Activated CD8-positive, alpha-beta T cell treated with anti-CD3 and anti-CD28 coated beads for 36 hours (primary cell): Measurements from ENCODE around the gene CREBRF. TPM values are rescaled to one million over a fixed set of nuclear protein-coding genes. Genes with fewer than 3 reads are reported as not detected.

Experiments used
- ATAC-seq: fragments of 200-7000 bp; cut with Tn5 transposase; one replicate; pipeline ENCODE4 v1.10.0; 2021; ENCODE audit warnings: mild to moderate bottlenecking, moderate library complexity
- CTCF ChIA-PET: fragments of 350-600 bp; sonication (Branson Sonifier 250); formaldehyde crosslinking; loops from one replicate; lab custom pipeline; 2021; ENCODE audit warnings: antibody characterized with exemption; lab: Charles Lee
- POLR2A ChIA-PET: fragments of 350-600 bp; sonication (Branson Sonifier 250); formaldehyde crosslinking; loops from one replicate; lab custom pipeline; 2021; ENCODE audit warnings: antibody characterized with exemption; lab: Charles Lee
- DNase-seq: peaks from one replicate; pipeline ENCODE4 v3.0.0-alpha.2; 2020
- H3K27ac Mint-ChIP-seq: one replicate; pipeline ENCODE4 v1.8.0; 2021; ENCODE audit warnings: mild to moderate bottlenecking, mixed read lengths
- H3K27me3 Mint-ChIP-seq: one replicate; pipeline ENCODE4 v1.8.0; 2021; ENCODE audit warnings: mixed read lengths
- H3K36me3 Mint-ChIP-seq: one replicate; pipeline ENCODE4 v1.8.0; 2021; ENCODE audit warnings: low read depth, mixed read lengths
- H3K4me1 Mint-ChIP-seq: one replicate; pipeline ENCODE4 v1.8.0; 2021; ENCODE audit warnings: low read depth, mixed read lengths
- H3K4me3 Mint-ChIP-seq: one replicate; pipeline ENCODE4 v1.8.0; 2021; ENCODE audit warnings: mild to moderate bottlenecking, moderate library complexity, mixed read lengths
- H3K9me3 Mint-ChIP-seq: one replicate; pipeline ENCODE4 v1.8.0; 2021; ENCODE audit warnings: mixed read lengths
- intact Hi-C: fragments of 100-400 bp; cut with micrococcal nuclease; formaldehyde crosslinking; loops from one replicate; pipeline ENCODE4 v1.10.0; 2022
- total RNA-seq, 2 experiments: library from RNA; stranded (reverse); gene quantifications; one replicate each; pipeline ENCODE4 v1.2.3, GENCODE V29; 2021
- TF ChIP-seq, protein P1 (sequence below): fragments of 200-600 bp; IDR thresholded peaks from one replicate; pipeline ENCODE4 v1.8.0; 2022; ENCODE audit warnings: antibody characterized with exemption, mild to moderate bottlenecking

CREBRF gene
- total RNA-seq, 2 experiments from 2014 or later: 9.3 to 10.2 TPM

- Mint-ChIP-seq H3K27ac (no peak overlapping the region), H3K27me3 (no peaks in the 10 kb centered on the region), H3K36me3 (no peaks in the 10 kb centered on the region), H3K4me1 (peaks cover 4% of the 10 kb centered on the region), H3K9me3 (no peaks in the 10 kb centered on the region), H3K4me3 (no peak overlapping the region)
- ChIA-PET POLR2A (interaction anchor here (0.6 kb wide), 2 partner anchors 17 to 65 kb away, joined by 3 to 4 read pairs; no protein-coding TSS in a partner anchor), CTCF (interaction anchor here (0.6 kb wide), 1 partner anchor 36 kb away, joined by 4 read pairs; no protein-coding TSS in a partner anchor)
- ATAC-seq: no peak
- TF ChIP-seq, protein P1, sequence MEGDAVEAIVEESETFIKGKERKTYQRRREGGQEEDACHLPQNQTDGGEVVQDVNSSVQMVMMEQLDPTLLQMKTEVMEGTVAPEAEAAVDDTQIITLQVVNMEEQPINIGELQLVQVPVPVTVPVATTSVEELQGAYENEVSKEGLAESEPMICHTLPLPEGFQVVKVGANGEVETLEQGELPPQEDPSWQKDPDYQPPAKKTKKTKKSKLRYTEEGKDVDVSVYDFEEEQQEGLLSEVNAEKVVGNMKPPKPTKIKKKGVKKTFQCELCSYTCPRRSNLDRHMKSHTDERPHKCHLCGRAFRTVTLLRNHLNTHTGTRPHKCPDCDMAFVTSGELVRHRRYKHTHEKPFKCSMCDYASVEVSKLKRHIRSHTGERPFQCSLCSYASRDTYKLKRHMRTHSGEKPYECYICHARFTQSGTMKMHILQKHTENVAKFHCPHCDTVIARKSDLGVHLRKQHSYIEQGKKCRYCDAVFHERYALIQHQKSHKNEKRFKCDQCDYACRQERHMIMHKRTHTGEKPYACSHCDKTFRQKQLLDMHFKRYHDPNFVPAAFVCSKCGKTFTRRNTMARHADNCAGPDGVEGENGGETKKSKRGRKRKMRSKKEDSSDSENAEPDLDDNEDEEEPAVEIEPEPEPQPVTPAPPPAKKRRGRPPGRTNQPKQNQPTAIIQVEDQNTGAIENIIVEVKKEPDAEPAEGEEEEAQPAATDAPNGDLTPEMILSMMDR: no peak
- intact Hi-C loops: no loop called here
- DNase-seq: no peak
Observed at GRCh38 chr5:173047838-173048105, 8.4 kb upstream of the CREBRF start.

DNA sequence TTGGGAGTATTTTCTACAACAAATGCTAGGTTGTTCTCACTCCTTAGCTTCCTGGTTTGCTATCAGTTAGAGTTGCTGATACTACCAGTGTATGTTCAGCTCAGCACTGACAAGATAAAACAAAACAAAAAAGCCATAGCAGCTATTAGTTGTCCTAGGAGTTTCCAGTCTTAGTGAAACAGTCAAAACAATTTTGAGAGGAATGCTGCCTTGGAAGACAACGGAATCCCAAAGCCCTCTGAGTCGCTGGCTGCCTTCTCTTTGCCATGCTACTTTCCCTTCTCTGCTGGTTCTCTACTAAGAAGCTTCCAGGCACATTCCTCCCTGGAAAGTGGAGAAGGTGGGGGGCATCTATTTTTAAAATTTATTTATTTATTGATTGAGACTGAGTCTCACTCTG is 5.4 kb upstream of the CREBRF start:
- H3K27ac Mint-ChIP-seq: no peak overlapping the region
- no peak overlapping the region for H3K4me3 Mint-ChIP-seq
- TF ChIP-seq, protein P1: no peak
- POLR2A ChIA-PET: interaction anchor here (1.2 to 2.2 kb wide), 2 partner anchors 11 to 66 kb away, joined by 3 to 10 read pairs; no protein-coding TSS in a partner anchor
- CTCF ChIA-PET: interaction anchor here (1.0 to 1.4 kb wide), 2 partner anchors 11 to 15 kb away, joined by 4 to 5 read pairs; no protein-coding TSS in a partner anchor
- ATAC-seq (no peak), DNase-seq (no peak)
- H3K27me3 Mint-ChIP-seq: no peaks in the 10 kb centered on the region
- intact Hi-C loops: no loop called here
- H3K4me1 Mint-ChIP-seq: peaks cover 26% of the 10 kb centered on the region
- H3K9me3 Mint-ChIP-seq: no peaks in the 10 kb centered on the region
- H3K36me3 Mint-ChIP-seq: no peaks in the 10 kb centered on the region

DNA sequence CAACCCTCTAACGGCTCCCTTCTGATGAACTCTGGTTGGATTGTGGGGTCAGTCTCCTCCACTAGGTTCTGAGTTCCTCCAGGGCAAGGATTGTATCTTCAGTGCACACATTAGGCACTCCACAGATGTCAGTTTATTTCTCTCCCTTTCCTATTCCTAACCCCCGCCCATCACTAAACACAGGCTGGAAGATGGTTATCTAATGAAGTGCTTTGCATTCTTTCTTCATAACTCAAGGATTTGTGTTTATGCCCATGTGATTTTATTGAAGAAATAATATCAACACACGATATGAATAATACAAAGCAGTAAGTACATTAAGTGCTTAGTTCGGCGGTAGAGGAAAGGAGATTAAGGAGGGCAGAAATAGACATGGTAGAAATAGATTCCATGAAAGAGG is 4.4 kb upstream of the CREBRF start:
- H3K4me3 Mint-ChIP-seq: no peak overlapping the region
- CTCF ChIA-PET: no interaction called here
- intact Hi-C loops: no loop called here

DNA sequence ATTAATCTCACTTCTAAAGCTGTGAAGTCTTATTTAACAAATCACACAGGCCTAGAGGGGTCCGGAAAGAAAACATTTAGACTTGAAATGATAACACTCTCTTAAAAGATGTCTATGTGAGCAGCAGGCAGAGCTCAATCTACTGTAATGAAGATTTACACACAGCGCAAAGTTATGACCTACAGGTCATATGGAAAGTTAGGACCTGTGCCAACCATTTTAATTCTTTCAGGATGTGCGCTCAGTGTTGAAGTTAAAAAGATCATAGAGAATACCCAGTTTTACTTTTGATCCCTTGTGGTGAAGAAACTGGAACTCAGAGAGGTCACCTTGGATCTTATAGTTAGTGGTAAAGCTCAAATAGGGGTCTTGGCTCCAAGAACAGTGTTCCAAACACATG is 3.1 kb upstream of the CREBRF start:
- CTCF ChIA-PET: no interaction called here
- H3K36me3 Mint-ChIP-seq: peaks cover 2% of the 10 kb centered on the region

More for the DNA sequence above, 4.4 kb upstream of the CREBRF start:
- DNase-seq: no peak
- Mint-ChIP-seq H3K27me3 (no peaks in the 10 kb centered on the region), H3K4me1 (peaks cover 26% of the 10 kb centered on the region), H3K9me3 (no peaks in the 10 kb centered on the region), H3K27ac (no peak overlapping the region), H3K36me3 (peaks cover 2% of the 10 kb centered on the region)
- ATAC-seq: no peak
- POLR2A ChIA-PET: no interaction called here
- TF ChIP-seq, protein P1: no peak

More for the DNA sequence above, 3.1 kb upstream of the CREBRF start:
- peaks cover 29% of the 10 kb centered on the region for H3K4me1 Mint-ChIP-seq
- H3K9me3 Mint-ChIP-seq: no peaks in the 10 kb centered on the region
- intact Hi-C loops: no loop called here
- H3K27ac Mint-ChIP-seq: no peak overlapping the region
- no peak for DNase-seq
- ATAC-seq: no peak
- no peaks in the 10 kb centered on the region for H3K27me3 Mint-ChIP-seq
- TF ChIP-seq, protein P1: no peak
- H3K4me3 Mint-ChIP-seq: no peak overlapping the region
- POLR2A ChIA-PET: interaction anchor here (1.0 kb wide), 1 partner anchor 18 kb away, joined by 3 read pairs; no protein-coding TSS in a partner anchor
